Activated CD4-positive, alpha-beta T cell treated with anti-CD3 and anti-CD28 coated beads, Interleukin-2, amount 50 U/mL, for 1 hour (primary cell): ENCODE results near the gene BSDC1.
"Not testable (repeated sequence)": the region's sequence is repeated elsewhere in the genome, so short reads cannot be mapped to it uniquely, and the experiment has no call there.

Experiments
- DNase-seq: peaks from one replicate; pipeline ENCODE4 v3.0.0-alpha.2; 2020

The BSDC1 gene, protein sequence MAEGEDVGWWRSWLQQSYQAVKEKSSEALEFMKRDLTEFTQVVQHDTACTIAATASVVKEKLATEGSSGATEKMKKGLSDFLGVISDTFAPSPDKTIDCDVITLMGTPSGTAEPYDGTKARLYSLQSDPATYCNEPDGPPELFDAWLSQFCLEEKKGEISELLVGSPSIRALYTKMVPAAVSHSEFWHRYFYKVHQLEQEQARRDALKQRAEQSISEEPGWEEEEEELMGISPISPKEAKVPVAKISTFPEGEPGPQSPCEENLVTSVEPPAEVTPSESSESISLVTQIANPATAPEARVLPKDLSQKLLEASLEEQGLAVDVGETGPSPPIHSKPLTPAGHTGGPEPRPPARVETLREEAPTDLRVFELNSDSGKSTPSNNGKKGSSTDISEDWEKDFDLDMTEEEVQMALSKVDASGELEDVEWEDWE

DNA sequence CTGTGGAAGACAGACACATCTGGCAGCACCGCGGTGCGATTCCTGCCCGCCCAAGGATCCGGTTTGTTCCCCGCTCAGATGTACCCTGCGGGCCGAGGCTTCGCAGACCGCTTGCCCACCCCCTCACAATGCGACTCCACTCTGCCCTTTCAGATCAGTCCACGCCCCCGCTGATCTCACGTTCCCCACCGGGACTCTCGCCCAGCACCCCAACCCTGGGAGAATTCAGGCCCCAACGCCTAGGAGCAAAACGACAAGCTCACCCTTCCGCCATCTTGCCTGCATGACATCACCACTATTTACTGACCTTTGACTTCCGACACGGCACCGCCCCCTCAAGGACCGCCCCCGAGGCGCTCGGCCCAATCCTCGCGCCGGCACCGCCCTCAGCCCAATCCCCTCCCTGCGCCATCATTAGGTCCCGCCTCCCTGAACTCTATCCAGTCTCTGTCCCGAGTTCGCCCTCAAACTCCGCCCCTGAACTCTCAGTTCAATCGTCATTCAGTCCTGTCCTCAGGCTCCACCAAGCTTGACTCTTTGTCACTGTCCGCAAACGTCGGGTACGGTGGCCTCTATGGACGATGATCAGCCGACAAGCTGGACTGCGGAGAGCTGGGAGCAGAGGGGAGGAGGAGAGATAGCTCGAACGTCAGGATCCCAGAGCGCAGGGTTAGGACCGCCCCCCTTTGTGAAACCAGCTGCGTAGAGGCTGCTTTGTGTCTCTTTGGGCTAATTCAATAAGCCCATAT is at the start of gene BSDC1:
Gene BSDC1 (minus strand): TSS at position 301 of the 749 bp plus-strand sequence. CDS start 27 bp downstream, at position 274.
- peak; percentile 98 for DNase-seq

DNA sequence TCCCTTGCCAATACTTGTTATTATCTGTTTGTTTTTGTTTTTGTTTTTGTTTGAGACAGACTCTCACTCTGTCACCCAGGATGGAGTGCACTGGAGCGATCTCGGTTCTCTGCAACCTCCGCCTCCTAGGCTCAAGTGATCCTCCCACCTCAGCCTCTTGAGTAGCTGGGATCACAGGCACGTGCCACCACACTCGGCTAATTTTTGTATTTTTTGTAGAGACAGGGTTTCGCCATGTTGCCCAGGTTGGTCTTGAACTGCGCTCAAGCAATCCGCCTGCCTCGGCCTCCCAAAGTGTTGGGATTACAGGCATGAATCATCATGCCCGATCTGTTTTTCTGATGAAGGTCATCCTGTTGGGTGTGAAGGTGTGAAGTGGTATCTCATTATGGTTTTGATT is 47.2 kb upstream of the BSDC1 start:
- not testable (repeated sequence) for DNase-seq

DNA sequence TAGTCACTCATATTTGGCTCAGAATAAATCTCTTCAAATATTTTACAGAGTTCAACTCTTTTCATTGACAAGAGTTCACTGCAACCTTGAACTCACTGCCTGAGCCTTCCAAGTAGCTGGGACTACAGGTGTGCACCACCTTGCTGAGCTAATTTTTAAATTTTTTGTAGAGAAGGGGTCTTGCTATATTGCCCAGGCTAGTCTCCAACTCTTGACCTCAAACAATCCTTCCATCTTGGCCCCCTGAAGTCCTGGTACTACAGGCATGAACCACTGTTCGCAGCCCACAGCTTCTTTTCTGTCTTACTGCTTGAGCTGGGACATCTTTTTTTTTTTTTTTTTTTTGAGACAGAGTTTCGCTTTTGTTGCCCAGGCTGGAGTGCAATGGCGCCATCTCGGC is 44.5 kb upstream of the BSDC1 start:
- not testable (repeated sequence) for DNase-seq

GRCh38 chr1:32438136-32438535 is 43.9 kb upstream of the BSDC1 start:
- DNase-seq: no peak

- no peak for DNase-seq
These were observed 37.6 kb upstream of the BSDC1 start for GRCh38 chr1:32431736-32432400.

DNA sequence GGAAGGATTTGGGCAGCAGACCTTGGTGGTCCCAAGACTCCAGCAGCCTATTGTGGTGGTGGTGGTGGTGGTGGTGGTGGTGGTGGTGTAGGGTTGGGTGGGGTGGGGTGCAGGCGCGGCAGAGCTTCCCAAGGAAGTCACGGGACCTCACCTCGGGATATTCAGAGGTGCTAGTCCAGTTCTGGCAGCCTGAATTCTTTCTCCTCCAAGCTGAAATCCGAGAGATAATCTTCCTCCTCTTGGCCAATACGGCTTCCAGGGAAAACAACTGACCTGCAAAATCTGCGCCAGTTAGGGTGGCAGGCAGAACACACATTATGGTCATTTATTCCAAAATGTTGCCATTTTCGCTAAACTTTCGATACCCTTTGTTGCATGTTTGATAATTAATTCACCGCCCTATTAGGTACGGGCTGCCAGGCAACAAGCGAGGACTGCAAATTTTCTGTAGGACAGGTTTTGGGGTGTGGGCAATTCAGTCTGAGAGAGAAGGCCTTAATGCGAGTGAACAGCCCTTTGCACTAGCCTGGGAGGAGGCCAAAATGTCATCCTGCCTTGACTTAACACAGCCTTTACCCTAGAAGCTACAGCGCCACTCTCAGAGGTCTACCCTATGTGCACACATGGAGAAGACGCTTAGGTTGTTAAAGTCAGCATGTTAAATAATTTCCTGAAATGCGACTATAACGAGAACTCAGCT is 33.2 kb upstream of the BSDC1 start:
- no peak for DNase-seq

DNA sequence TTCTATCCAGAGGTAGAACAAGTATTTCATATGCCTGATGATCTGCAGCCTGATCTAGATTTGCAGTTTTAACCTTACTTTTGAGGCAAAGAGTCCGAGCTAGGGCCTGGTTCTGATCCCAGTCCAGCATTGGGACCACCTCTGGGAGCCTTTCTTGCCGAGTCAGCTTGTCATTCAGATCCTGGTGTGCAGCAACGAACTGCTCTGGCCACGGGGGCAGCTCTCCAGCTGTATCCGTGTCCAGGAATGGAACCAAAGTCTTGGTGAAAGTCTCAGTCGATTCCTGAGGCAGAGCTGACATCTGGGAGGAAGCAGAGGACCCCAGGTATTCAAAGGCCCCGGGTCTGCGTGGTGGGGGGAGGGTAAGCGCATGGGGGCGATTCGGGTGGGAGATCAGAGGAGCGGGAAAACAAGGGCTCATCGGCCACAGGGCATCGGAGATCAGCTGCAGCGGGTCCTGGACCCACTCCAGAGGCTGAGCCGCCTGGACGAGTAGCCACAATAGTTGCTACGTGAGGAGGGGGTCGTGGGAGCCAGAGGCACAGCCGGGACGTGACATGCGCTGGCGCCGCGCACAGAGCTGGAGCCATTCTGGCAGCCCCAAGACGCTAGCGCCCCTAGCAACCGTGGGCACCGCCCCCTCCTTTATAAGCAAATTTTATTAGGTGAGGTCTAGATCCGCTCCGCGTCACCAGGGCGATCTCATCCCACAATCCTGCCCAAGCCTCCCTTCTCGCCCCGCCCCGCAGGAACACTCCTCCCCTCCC is 32.4 kb upstream of the BSDC1 start:
- no peak for DNase-seq

DNA sequence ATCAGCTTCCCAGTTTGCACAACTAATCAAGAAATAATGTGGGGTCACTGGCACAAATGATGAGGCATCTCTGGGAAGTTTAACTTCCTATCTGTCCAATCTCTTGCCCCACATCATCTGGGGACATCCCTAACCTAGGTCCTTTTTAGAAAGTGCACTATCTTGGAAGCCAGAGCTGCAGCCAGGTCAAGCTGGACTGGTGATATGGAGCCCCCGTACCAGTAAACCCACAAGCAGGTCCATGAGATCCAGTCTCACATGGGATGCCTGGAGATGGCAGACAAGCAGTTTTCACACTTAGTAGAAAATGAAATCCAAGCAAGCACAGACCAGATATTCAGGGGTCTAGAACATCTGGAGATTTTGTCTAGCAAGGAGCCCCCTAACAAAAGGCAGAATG is 27.5 kb upstream of the BSDC1 start:
- no peak for DNase-seq

- no peak for DNase-seq
These were observed 20.1 kb upstream of the BSDC1 start for GRCh38 chr1:32414186-32414886.

DNA sequence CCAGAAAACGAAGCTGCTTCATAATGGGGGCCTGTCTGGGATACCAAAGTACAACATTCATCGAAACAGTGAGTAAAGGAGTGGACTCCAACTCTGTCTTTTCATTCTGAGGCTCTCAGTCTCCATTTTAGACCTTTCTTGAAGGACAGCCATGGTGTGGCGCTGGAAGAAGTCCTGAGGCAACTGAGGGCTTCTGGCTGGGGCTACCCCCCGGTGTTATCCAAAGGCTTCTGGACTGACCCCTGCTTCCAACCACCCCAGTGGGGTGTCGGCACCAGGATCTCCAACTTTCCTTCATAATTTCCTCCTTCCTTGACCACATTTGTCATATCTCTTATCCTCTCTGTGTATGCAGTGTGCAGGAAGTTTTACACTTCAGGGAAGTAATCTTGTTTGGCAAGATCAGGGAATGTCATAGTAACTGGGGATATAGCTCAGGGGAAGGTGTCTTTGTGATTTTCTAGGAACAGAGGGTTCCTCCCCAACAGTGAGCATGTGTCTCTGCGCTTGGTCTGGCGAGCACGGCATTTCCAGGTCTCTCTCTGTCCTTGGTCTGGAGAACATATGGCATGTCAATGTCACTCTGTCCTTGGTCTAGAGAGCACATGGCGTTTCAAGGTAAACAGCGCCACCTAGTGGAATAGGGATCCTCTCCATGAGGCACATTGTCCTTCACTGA is 19.4 kb upstream of the BSDC1 start:
- DNase-seq: peak; percentile 63

- DNase-seq: no peak
These were observed 17.0 kb upstream of the BSDC1 start for GRCh38 chr1:32411261-32411660.

DNA sequence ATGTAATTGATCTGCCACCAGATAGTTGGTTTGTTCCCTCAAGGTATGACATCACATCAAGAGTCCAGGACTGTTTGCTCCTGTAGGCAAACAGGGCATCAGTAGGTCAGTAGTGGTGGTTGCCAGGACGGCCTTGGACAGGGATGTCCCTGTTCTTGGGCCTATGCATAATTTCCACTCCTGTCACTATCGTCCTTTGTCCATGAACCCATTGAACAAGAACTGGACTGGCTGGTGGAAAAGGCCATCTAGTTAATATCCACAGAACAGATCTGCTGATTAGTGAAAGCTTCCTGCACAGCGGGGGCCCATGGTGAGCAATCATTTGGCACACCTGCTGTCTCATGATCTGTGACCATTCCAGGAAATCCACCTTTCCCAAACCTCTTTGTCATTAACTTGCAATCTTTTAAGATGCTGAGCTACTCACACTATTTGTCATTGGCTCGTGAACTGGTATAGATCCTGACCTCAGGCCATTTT is 12.4 kb upstream of the BSDC1 start:
- DNase-seq: no peak

DNA sequence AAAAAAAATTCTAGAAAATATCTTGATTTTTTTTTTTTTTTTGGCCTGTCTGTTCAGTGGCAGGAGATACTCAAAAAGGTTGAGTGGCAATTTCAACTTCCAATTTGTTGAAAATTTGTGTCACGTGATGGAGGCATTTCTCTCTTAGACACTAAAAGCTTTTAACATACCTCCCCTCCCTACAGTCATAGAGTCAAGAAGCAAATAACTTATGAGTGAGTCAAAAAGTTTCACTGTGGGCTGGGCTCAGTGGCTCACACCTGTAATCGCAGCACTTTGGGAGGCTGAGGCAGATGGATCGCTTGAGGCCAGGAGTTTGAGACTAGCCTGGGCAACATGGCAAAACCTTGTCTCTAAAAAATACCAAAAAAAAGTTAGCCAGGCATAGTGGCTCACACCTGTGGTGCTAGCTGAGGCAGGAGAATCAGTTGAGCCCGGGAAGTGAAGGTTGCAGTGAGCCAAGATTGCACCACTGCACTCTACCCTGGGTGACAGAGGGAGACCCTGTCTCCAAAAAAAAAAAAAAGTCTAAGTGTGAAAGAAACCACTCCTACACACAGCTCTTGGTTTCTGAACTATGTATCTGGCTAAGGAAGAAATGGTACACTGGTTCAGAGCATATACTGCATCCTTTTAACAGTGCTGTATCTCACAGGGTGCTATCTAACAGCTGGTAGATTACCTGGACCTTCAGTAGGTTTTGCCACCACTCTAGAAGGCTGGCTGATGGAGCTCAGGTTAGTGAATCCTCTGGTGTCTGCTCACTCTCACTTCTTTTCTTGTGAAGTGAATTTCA is 11.6 kb upstream of the BSDC1 start:
- no peak for DNase-seq

GRCh38 chr1:32404946-32405345 is 10.7 kb upstream of the BSDC1 start:
- no peak for DNase-seq

DNA sequence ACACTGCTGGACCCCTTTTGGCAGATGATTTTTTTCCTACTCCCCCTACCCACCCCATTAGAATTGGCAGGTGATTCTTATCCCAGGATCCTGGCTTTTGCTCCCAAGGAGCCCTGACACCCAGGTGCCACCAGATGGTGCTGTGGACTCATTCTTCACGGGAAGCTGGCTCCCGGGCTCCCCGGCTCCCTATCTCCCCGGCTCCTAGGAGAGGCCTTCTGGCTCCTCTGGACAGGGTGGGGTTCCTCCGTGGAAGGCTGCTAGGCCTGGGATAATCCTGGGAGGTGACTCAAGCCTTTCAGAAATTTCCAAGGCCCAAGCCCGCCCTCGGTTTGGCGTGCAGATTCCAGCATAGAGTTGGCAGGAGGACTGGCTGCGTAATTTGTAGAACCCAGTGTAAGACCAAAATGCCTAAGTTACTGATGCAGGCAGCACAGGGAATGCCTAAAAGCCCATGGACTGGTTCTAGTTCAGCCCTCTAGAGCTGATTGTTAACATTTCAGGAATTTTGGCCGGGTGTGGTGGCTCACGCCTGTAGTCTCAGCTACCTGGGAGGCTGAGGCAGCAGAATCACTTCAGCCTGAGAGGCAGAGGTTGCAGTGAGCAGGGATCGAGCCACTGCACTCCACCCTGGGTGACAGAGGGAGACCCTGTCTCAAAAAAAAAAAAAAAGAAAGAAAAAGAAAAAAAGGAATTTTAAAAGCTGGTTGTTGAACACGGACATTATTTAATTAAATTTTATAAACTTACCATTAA is 6.8 kb upstream of the BSDC1 start:
- DNase-seq: peak; percentile 48

DNA sequence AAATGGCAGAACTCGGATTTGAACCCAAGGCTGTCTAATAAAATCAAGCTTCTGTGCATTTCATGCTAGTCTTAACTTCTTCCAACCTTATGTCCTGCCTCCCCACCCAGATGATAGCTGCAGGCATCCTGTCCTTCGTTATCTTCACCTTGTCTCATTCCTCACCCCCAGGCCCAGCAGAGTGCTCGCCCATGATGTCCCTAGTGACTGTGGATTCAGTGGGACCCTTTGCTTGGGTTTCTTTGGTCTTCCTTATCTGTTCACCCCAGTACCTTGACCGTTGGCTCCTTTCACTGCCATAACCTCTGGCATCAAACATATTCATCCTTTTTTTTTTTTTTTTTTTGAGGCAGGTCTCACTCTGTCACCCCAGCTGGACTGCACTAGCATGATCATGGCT is 5.6 kb upstream of the BSDC1 start:
- no peak for DNase-seq

GRCh38 chr1:32398401-32398800 is 4.2 kb upstream of the BSDC1 start:
- DNase-seq: no peak

GRCh38 chr1:32396524-32396923 is 2.3 kb upstream of the BSDC1 start:
- not testable (repeated sequence) for DNase-seq

DNA sequence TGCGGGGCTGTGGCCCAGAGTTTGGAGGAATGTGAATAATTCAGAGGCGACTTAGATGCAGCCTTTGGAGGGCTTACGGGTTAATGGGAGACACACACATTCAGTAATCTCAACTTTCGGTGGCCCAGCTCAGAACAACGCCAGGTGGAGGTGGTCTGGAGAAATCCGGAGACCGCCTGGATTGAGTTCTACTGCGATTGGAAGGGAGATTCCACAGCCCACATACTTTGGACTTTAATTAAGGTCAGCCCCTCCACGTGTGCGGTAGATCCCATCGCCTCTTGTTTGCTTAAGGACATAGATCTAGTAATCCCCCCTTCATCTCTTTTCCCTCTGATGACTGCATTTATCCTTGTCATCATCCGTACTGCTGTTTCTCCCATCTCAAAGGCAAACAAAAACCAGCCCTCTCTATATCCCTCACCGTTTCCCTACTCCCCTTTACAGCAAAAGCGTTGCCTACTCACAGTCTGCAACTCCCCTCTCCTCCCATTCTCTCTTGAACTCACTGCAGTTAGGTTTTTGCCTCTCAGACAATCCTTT is 720 bp upstream of the BSDC1 start:
- no peak for DNase-seq
